ENCODE data around the gene FES. TPM values are rescaled to one million over a fixed set of nuclear protein-coding genes. Genes with fewer than 3 reads are reported as not detected.
"Not testable (repeated sequence)": the region's sequence is repeated elsewhere in the genome, so short reads cannot be mapped to it uniquely, and the experiment has no call there.

The FES gene
- total and polyA plus RNA-seq, 10 of the 15 experiments (the other 5 are each of a cell fraction or from before 2014, with no cell fraction given), result 0.07 to 23.9 (median 9.9) TPM

DNA sequence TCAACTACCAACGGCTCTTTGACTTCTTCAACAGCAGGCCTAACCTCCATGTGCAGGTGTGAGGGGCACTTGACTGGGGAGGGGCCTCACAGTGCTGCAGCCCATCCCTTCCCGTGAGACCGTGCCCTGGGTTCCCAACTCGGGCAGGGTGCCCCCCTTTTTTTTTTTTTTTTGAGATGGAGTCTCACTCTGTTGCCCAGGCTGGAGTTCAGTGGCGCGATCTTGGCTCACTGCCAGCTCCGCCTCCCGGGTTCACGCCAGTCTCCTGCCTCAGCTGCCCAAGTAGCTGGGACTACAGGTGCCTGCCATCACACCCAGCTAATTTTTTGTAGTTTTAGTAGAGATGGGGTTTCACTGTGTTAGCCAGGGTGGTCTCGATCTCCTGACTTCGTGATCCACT lies 25.1 kb downstream of the FES start:
- H4K20me1 ChIP-seq (ENCODE audit: control insufficient read depth, insufficient read depth); H3K4me1 ChIP-seq (ENCODE audit: control insufficient read depth, insufficient read depth, low read length); H2AFZ ChIP-seq (ENCODE audit: control insufficient read depth, low read depth, low read length); H3K79me2 ChIP-seq (ENCODE audit: control insufficient read depth, insufficient read depth, low read length); SMC1A ChIA-PET (ENCODE audit: uncharacterized antibody, unreplicated experiment); H3K9ac ChIP-seq (ENCODE audit: control insufficient read depth, insufficient read depth, low read length); ATAC-seq; H3K4me3 ChIP-seq; FAIRE-seq; H3K27me3 ChIP-seq (replicated peaks in 1 of 2; ENCODE audit: control insufficient read depth in 2 of 2, insufficient read depth in 2 of 2, low read length in 1 of 2); RAD21 ChIA-PET (ENCODE audit: unreplicated experiment); H3K27ac ChIP-seq (ENCODE audit: control insufficient read depth, insufficient read depth); H3K4me2 ChIP-seq (ENCODE audit: control insufficient read depth, insufficient read depth); in situ Hi-C loops (cut with MboI); POLR2A ChIA-PET; H3K9me3 ChIP-seq (replicated peaks; ENCODE audit: control insufficient read depth, insufficient read depth, low read length); DNase-seq (ENCODE audit: low read depth, low spot score); intact Hi-C loops (cut with micrococcal nuclease; ENCODE audit: unreplicated experiment); BruUV-seq (replicated peaks): not testable (repeated sequence)
- peaks cover 29 to 59% of the 10 kb centered on the region in 2 experiments for H3K36me3 ChIP-seq (ENCODE audit: control insufficient read depth in 2 of 2, insufficient read depth in 2 of 2, low read length in 1 of 2)
- CTCF ChIA-PET, result interaction anchor here (2.1 kb wide), 1 partner anchor 23 kb away, joined by 8 read pairs; the partner anchor contains the start of gene HDDC3
- 94% methylated on average over 11 of the region's 11 CpGs for WGBS (ENCODE audit: insufficient coverage, insufficient replicate concordance, low lambda C conversion rate, missing lambda C conversion rate)

DNA sequence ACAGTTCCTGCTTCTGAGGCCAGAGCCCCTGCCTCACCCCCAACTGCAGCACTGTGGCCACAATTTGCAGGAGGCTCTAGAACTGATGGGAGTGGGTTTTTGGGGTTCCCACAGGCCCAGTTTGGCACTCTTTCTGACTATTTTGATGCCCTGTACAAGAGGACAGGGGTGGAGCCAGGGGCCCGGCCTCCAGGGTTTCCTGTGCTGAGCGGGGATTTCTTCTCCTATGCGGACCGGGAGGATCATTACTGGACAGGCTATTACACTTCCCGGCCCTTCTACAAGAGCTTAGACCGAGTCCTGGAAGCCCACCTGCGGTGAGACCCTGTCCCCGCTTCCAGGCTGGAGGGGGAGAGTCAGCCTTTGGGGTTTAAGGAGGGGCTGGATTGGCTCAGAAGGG lies 25.7 kb downstream of the FES start:
- Histone ChIP-seq H3K36me3 (ENCODE audit: control insufficient read depth in 2 of 2, insufficient read depth in 2 of 2, low read length in 1 of 2) (peaks cover 27 to 61% of the 10 kb centered on the region in 2 experiments), H3K9me3 (replicated peaks; ENCODE audit: control insufficient read depth, insufficient read depth, low read length) (no peaks in the 10 kb centered on the region), H3K4me2 (ENCODE audit: control insufficient read depth, insufficient read depth) (no peak overlapping the region), H3K27me3 (replicated peaks in 1 of 2; ENCODE audit: control insufficient read depth in 2 of 2, insufficient read depth in 2 of 2, low read length in 1 of 2) (no peaks in the 10 kb centered on the region), H3K27ac (ENCODE audit: control insufficient read depth, insufficient read depth) (no peak overlapping the region), H3K4me1 (ENCODE audit: control insufficient read depth, insufficient read depth, low read length) (no peaks in the 10 kb centered on the region), H3K9ac (ENCODE audit: control insufficient read depth, insufficient read depth, low read length) (no peak overlapping the region), H3K79me2 (ENCODE audit: control insufficient read depth, insufficient read depth, low read length) (peaks cover 2% of the 10 kb centered on the region), H3K4me3 (no peak overlapping the region), H4K20me1 (ENCODE audit: control insufficient read depth, insufficient read depth) (no peaks in the 10 kb centered on the region; the same call in 1 of the 2 replicates), H2AFZ (ENCODE audit: control insufficient read depth, low read depth, low read length) (no peak overlapping the region)
- POLR2A ChIA-PET, result no interaction called here
- no peak for FAIRE-seq
- no peak for DNase-seq (ENCODE audit: low read depth, low spot score)
- WGBS (ENCODE audit: insufficient coverage, insufficient replicate concordance, low lambda C conversion rate, missing lambda C conversion rate), result 95% methylated on average over 8 of the region's 8 CpGs
- intact Hi-C loops (cut with micrococcal nuclease; ENCODE audit: unreplicated experiment), result no loop called here
- SMC1A ChIA-PET (ENCODE audit: uncharacterized antibody, unreplicated experiment), result no interaction called here
- BruUV-seq (replicated peaks), result no TSS peak
- no peak for ATAC-seq
- in situ Hi-C loops (cut with MboI), result no loop called here
- CTCF ChIA-PET, result interaction anchor here (2.1 kb wide), 1 partner anchor 23 kb away, joined by 8 read pairs; the partner anchor contains the start of gene HDDC3
- RAD21 ChIA-PET (ENCODE audit: unreplicated experiment), result no interaction called here
- TF ChIP-seq SMARCA5 (IDR thresholded peaks at IDR 0.05), result no peak
- no peak for TF ChIP-seq SMC3 (IDR thresholded peaks at IDR 0.05; ENCODE audit: borderline replicate concordance, low read length)
- TF ChIP-seq TAF1 (IDR thresholded peaks at IDR 0.05; ENCODE audit: borderline replicate concordance, low read depth, low read length), result no peak
- no peak for TF ChIP-seq SREBF2 (IDR thresholded peaks at IDR 0.05; ENCODE audit: low read length)
- no peak for TF ChIP-seq CBX5 (IDR thresholded peaks at IDR 0.05; ENCODE audit: low read depth)
- TF ChIP-seq ZSCAN29 (IDR thresholded peaks at IDR 0.05), result no peak
- TF ChIP-seq, protein P1, sequence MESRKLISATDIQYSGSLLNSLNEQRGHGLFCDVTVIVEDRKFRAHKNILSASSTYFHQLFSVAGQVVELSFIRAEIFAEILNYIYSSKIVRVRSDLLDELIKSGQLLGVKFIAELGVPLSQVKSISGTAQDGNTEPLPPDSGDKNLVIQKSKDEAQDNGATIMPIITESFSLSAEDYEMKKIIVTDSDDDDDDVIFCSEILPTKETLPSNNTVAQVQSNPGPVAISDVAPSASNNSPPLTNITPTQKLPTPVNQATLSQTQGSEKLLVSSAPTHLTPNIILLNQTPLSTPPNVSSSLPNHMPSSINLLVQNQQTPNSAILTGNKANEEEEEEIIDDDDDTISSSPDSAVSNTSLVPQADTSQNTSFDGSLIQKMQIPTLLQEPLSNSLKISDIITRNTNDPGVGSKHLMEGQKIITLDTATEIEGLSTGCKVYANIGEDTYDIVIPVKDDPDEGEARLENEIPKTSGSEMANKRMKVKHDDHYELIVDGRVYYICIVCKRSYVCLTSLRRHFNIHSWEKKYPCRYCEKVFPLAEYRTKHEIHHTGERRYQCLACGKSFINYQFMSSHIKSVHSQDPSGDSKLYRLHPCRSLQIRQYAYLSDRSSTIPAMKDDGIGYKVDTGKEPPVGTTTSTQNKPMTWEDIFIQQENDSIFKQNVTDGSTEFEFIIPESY (IDR thresholded peaks at IDR 0.05), result no peak
- TF ChIP-seq, protein P2, sequence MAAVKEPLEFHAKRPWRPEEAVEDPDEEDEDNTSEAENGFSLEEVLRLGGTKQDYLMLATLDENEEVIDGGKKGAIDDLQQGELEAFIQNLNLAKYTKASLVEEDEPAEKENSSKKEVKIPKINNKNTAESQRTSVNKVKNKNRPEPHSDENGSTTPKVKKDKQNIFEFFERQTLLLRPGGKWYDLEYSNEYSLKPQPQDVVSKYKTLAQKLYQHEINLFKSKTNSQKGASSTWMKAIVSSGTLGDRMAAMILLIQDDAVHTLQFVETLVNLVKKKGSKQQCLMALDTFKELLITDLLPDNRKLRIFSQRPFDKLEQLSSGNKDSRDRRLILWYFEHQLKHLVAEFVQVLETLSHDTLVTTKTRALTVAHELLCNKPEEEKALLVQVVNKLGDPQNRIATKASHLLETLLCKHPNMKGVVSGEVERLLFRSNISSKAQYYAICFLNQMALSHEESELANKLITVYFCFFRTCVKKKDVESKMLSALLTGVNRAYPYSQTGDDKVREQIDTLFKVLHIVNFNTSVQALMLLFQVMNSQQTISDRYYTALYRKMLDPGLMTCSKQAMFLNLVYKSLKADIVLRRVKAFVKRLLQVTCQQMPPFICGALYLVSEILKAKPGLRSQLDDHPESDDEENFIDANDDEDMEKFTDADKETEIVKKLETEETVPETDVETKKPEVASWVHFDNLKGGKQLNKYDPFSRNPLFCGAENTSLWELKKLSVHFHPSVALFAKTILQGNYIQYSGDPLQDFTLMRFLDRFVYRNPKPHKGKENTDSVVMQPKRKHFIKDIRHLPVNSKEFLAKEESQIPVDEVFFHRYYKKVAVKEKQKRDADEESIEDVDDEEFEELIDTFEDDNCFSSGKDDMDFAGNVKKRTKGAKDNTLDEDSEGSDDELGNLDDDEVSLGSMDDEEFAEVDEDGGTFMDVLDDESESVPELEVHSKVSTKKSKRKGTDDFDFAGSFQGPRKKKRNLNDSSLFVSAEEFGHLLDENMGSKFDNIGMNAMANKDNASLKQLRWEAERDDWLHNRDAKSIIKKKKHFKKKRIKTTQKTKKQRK (IDR thresholded peaks at IDR 0.05; ENCODE audit: low read depth, low read length), result no peak
- TF ChIP-seq ZBED1 (IDR thresholded peaks at IDR 0.05; ENCODE audit: borderline replicate concordance), result no peak
- TF ChIP-seq FOS (IDR thresholded peaks at IDR 0.05; ENCODE audit: borderline replicate concordance, extremely low read depth, insufficient read length), result no peak
- TF ChIP-seq TARDBP (IDR thresholded peaks at IDR 0.05; ENCODE audit: borderline replicate concordance), result no peak
- TF ChIP-seq SMAD1 (IDR thresholded peaks at IDR 0.05; ENCODE audit: low read depth, partially characterized antibody), result no peak
- TF ChIP-seq RB1 (IDR thresholded peaks at IDR 0.05; ENCODE audit: borderline replicate concordance), result no peak
- no peak for TF ChIP-seq EZH2 (IDR thresholded peaks at IDR 0.05; ENCODE audit: borderline replicate concordance, control insufficient read depth, low read depth, low read length)

Measured in GM12878 (cell line).